OCI-LY7 (cell line): ENCODE measurements around the gene ANKS6. TPM values are rescaled to one million over a fixed set of nuclear protein-coding genes. Genes with fewer than 3 reads are reported as not detected.

Source experiments
- BruUV-seq: library from RNA; stranded (reverse); fragments of 400-500 nt; replicated peaks from 2 replicates; lab custom pipeline; 2021; lab: Mats Ljungman, UMichigan
- CTCF ChIA-PET: fragments of 300-600 bp; sonication (Branson Sonifier 250); formaldehyde crosslinking; loops from one replicate; lab custom pipeline; 2022; ENCODE audit warnings: antibody characterized with exemption; ENCODE audit not compliant: unreplicated experiment; lab: Charles Lee
- POLR2A ChIA-PET: fragments of 300-600 bp; sonication (Branson Sonifier 250); formaldehyde crosslinking; loops from one replicate; lab custom pipeline; 2022; ENCODE audit warnings: antibody characterized with exemption; lab: Charles Lee
- DNase-seq: peaks from one replicate; pipeline ENCODE4 v3.0.0-alpha.2; 2015; ENCODE audit warnings: low spot score
- H2AFZ ChIP-seq: fragments of 200-600 bp; sonication (generic), shearing (Covaris generic); 2 replicates; pipeline ENCODE4 v1.6.1; 2014; ENCODE audit warnings: mild to moderate bottlenecking, antibody characterized with exemption, low read length, moderate library complexity
- H3K27ac ChIP-seq: fragments of 200-600 bp; sonication (generic); 2 replicates; pipeline ENCODE4 v1.5.1; 2014; ENCODE audit warnings: mixed run types, low read depth, mild to moderate bottlenecking, moderate library complexity, low read length, inconsistent platforms; ENCODE audit not compliant: poor library complexity, severe bottlenecking
- H3K36me3 ChIP-seq: fragments of 200-600 bp; sonication (generic); 2 replicates; pipeline ENCODE4 v1.6.1; 2014; ENCODE audit warnings: mild to moderate bottlenecking, antibody characterized with exemption, low read length, moderate library complexity, mixed read lengths; ENCODE audit not compliant: insufficient read depth
- H3K4me1 ChIP-seq: fragments of 200-600 bp; sonication (generic); 2 replicates; pipeline ENCODE4 v1.5.1; 2014; ENCODE audit warnings: mild to moderate bottlenecking, low read length; ENCODE audit not compliant: insufficient read depth, poor library complexity, severe bottlenecking
- H3K4me2 ChIP-seq: fragments of 200-600 bp; sonication (generic); 2 replicates; pipeline ENCODE4 v1.6.1; 2014; ENCODE audit warnings: mild to moderate bottlenecking, low read length
- H3K4me3 ChIP-seq: fragments of 200-600 bp; sonication (generic); 2 replicates; pipeline ENCODE4 v1.5.1; 2014; ENCODE audit warnings: mild to moderate bottlenecking, low read depth, low read length; ENCODE audit not compliant: poor library complexity, severe bottlenecking
- H3K79me2 ChIP-seq: fragments of 200-600 bp; sonication (generic); 2 replicates; pipeline ENCODE4 v1.6.1; 2016; ENCODE audit warnings: low read depth, mild to moderate bottlenecking, low read length, moderate library complexity, mixed read lengths; ENCODE audit not compliant: insufficient read depth
- H3K9me2 ChIP-seq: fragments of 200-600 bp; sonication (generic); 2 replicates; pipeline ENCODE4 v1.6.1; 2016; ENCODE audit warnings: mild to moderate bottlenecking, low read length, mixed read lengths; ENCODE audit not compliant: insufficient read depth
- H3K9me3 ChIP-seq: fragments of 200-600 bp; sonication (generic); 2 replicates; pipeline ENCODE4 v1.6.1; 2014; ENCODE audit warnings: mild to moderate bottlenecking, mixed run types, low read length, mixed read lengths
- H4K20me1 ChIP-seq: fragments of 200-600 bp; sonication (generic); 2 replicates; pipeline ENCODE4 v1.6.1; 2014; ENCODE audit warnings: mild to moderate bottlenecking, antibody characterized with exemption, low read length, moderate library complexity, mixed read lengths; ENCODE audit not compliant: insufficient read depth
- EZH2phosphoT487 ChIP-seq: fragments of 200-600 bp; sonication (generic); IDR thresholded peaks from 2 replicates; pipeline ENCODE4 v1.6.1; 2018; ENCODE audit warnings: low read depth, borderline replicate concordance, mild to moderate bottlenecking, mixed run types, antibody characterized with exemption, low read length, moderate library complexity, mixed read lengths
- intact Hi-C: fragments of 100-400 bp; cut with micrococcal nuclease; formaldehyde crosslinking; loops from one replicate; pipeline ENCODE4 v1.10.0; 2022; ENCODE audit not compliant: unreplicated experiment
- total RNA-seq, 2 experiments: library from RNA; depleted of rRNA in 1 of 2; stranded (reverse); fragments of >200 nt in 1 of 2; shearing (Covaris generic) in 1 of 2; gene quantifications; 2 replicates each; pipeline ENCODE4 v1.2.3, GENCODE V29; 2014 to 2022
- TF ChIP-seq, protein P1 (sequence below): fragments of 200-600 bp; sonication (generic); conservative IDR thresholded peaks from 2 replicates; pipeline ENCODE4 v1.5.1; 2014; ENCODE audit warnings: mild to moderate bottlenecking, antibody characterized with exemption, low read length, moderate library complexity, mixed read lengths

ANKS6 gene
- total RNA-seq, 2 experiments from 2014 or later = 22.2 to 28.5 TPM

DNA sequence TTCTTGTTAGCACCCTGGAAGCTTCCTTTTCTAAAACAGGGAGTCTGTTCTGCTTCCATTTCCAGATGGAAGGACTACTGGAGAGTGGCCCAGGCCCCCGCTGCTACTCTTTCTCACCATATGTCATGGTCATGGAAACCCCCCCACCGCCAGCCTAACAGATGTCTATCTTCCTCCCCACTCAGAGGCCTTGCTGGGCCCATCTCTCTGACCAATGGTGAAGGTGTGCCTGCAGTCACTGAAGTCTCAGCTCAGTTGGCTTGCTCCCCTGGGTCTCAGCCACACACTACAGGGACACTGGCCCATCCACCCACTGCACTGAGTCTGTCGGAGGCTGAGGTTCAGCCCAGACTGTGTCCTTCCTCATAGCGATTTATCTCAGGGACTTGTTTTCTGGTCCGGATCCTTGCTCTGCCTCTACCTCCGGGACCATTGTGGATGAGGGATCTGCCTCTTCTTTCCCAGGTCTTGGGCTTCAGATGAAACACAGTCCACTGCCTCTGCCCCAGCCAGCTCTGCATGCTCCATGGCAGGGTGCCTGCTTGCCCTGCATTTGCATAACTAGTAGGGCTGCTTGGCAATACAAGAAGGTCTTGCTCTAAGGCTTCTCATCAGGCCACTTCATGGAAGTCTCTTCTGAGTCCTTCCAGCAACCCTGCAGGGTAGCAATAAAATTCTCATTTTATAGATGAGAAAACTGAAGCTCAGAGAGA lies 42.0 kb upstream of the ANKS6 start:
- no peaks in the 10 kb centered on the region for H3K9me3 ChIP-seq
- no peak for DNase-seq
- H3K4me1 ChIP-seq = no peaks in the 10 kb centered on the region
- BruUV-seq = no TSS peak
- POLR2A ChIA-PET = no interaction called here
- no peak for TF ChIP-seq EZH2phosphoT487
- TF ChIP-seq, protein P1, sequence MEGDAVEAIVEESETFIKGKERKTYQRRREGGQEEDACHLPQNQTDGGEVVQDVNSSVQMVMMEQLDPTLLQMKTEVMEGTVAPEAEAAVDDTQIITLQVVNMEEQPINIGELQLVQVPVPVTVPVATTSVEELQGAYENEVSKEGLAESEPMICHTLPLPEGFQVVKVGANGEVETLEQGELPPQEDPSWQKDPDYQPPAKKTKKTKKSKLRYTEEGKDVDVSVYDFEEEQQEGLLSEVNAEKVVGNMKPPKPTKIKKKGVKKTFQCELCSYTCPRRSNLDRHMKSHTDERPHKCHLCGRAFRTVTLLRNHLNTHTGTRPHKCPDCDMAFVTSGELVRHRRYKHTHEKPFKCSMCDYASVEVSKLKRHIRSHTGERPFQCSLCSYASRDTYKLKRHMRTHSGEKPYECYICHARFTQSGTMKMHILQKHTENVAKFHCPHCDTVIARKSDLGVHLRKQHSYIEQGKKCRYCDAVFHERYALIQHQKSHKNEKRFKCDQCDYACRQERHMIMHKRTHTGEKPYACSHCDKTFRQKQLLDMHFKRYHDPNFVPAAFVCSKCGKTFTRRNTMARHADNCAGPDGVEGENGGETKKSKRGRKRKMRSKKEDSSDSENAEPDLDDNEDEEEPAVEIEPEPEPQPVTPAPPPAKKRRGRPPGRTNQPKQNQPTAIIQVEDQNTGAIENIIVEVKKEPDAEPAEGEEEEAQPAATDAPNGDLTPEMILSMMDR = no peak
- no peaks in the 10 kb centered on the region for H4K20me1 ChIP-seq
- CTCF ChIA-PET = no interaction called here
- no peak overlapping the region for H3K4me2 ChIP-seq
- H3K4me3 ChIP-seq = no peak overlapping the region
- H3K9me2 ChIP-seq = no peaks in the 10 kb centered on the region
- H3K36me3 ChIP-seq = no peaks in the 10 kb centered on the region
- H3K79me2 ChIP-seq = no peaks in the 10 kb centered on the region
- H3K27ac ChIP-seq = no peak overlapping the region
- intact Hi-C loops = no loop called here
- H2AFZ ChIP-seq = no peak overlapping the region

DNA sequence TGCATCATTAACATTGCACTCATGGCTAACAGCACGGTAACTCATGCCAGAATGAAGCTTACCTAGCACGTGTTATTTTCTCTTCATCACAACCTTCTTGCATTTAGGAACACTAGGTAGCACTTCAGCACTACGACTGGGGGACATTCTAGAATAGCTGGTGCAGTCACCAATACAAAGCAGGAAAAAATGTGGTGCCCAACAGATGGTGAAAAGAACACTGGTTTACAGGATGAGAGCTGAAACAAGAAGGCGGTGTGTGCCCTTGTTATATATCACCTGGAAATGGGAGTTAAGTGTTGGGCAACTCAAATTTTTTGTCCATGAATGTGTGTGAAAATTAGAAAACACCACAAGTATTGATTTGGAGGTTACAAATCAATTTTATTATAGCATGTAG lies 41.2 kb upstream of the ANKS6 start:
- intact Hi-C loops = no loop called here
- H3K9me3 ChIP-seq = no peaks in the 10 kb centered on the region
- no peaks in the 10 kb centered on the region for H3K79me2 ChIP-seq
- no peaks in the 10 kb centered on the region for H3K9me2 ChIP-seq
- POLR2A ChIA-PET = interaction anchor here (1.8 kb wide), 1 partner anchor 8 kb away, joined by 5 read pairs; no protein-coding TSS in a partner anchor
- no peaks in the 10 kb centered on the region for H3K4me1 ChIP-seq
- DNase-seq = no peak
- no peak overlapping the region for H3K4me2 ChIP-seq
- H3K36me3 ChIP-seq = no peaks in the 10 kb centered on the region
- H3K27ac ChIP-seq = no peak overlapping the region
- no TSS peak for BruUV-seq
- no peak for TF ChIP-seq EZH2phosphoT487
- TF ChIP-seq, protein P1 = no peak
- no peak overlapping the region for H3K4me3 ChIP-seq
- CTCF ChIA-PET = no interaction called here
- no peaks in the 10 kb centered on the region for H4K20me1 ChIP-seq
- H2AFZ ChIP-seq = no peak overlapping the region

DNA sequence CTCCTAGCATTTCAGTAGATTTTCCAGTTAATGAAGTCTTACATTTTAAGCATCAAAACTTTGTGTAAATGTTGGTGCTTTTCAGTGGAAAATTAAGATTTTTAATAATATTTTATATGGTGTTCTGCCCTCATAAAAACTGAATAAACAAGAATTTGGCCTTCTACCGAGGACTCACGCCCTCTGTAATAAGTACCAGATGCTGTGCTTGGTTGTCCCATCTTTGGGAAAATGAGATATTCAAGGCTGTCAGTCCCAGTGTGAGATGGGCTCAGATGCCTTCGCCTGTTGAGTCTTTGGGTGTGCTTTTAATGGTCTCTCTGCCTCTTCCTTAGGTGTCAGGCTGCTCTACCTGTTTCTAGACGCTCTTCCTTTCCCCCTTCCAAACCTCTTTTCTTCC lies 39.9 kb upstream of the ANKS6 start:
- H4K20me1 ChIP-seq = no peaks in the 10 kb centered on the region
- no peaks in the 10 kb centered on the region for H3K9me3 ChIP-seq
- H3K79me2 ChIP-seq = no peaks in the 10 kb centered on the region
- BruUV-seq = no TSS peak
- DNase-seq = no peak
- no peak overlapping the region for H3K4me3 ChIP-seq
- no peaks in the 10 kb centered on the region for H3K36me3 ChIP-seq
- TF ChIP-seq, protein P1 = no peak
- TF ChIP-seq EZH2phosphoT487 = no peak
- H3K9me2 ChIP-seq = no peaks in the 10 kb centered on the region
- no peak overlapping the region for H3K27ac ChIP-seq
- CTCF ChIA-PET = no interaction called here
- no peaks in the 10 kb centered on the region for H3K4me1 ChIP-seq
- intact Hi-C loops = no loop called here
- H3K4me2 ChIP-seq = no peak overlapping the region
- no peak overlapping the region for H2AFZ ChIP-seq
- POLR2A ChIA-PET = interaction anchor here (0.7 to 1.8 kb wide), 3 partner anchors 10 to 306 kb away, joined by 3 to 5 read pairs (median 3); no protein-coding TSS in a partner anchor
